NB4 (cell line): ENCODE results near the gene CCL20.

Source experiments
- MYC ChIP-seq: IDR thresholded peaks from 2 replicates; pipeline ENCODE4 v1.6.1; 2011; ENCODE audit warnings: low read depth, low read length
- POLR2A ChIP-seq: IDR thresholded peaks from 2 replicates; pipeline ENCODE4 v1.6.1; 2011; ENCODE audit warnings: mild to moderate bottlenecking; ENCODE audit not compliant: insufficient read length; ENCODE audit errors: extremely low read depth
- TF ChIP-seq, protein P1 (sequence below): IDR thresholded peaks from one replicate; pipeline ENCODE4 v1.5.1; 2012; ENCODE audit warnings: low read depth, low read length
- TF ChIP-seq, protein P2 (sequence below): IDR thresholded peaks from 2 replicates; pipeline ENCODE4 v1.6.1; 2011; ENCODE audit warnings: low read depth, low read length

DNA sequence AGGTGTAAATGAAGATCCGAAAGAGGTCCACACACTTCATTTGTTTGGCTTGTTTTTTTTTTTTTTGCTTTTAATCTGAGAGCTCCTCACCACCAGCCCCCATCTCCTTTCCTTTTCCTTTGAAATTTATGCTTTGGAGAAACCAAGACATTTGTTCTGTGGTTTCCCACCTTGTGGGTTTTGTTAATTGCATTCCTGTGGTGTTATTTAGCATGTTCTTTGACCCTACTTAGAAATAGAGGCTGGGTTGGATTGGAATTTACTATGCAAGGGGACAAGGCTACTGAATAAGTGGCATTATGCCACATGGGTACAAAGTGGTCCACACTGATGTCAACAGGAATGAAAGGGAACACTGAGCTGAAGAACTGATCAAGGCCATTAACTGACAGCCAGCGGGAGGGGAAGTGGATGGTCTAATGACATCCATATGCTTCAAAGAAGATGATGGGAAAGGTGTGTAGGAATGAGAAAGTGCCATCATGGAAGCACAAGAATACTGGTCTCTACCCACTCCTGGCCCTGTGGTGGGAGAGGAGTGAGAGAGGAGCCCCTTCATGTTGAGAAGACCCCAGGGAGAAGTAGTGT is 8.9 kb downstream of the CCL20 start:
- TF ChIP-seq, protein P1, sequence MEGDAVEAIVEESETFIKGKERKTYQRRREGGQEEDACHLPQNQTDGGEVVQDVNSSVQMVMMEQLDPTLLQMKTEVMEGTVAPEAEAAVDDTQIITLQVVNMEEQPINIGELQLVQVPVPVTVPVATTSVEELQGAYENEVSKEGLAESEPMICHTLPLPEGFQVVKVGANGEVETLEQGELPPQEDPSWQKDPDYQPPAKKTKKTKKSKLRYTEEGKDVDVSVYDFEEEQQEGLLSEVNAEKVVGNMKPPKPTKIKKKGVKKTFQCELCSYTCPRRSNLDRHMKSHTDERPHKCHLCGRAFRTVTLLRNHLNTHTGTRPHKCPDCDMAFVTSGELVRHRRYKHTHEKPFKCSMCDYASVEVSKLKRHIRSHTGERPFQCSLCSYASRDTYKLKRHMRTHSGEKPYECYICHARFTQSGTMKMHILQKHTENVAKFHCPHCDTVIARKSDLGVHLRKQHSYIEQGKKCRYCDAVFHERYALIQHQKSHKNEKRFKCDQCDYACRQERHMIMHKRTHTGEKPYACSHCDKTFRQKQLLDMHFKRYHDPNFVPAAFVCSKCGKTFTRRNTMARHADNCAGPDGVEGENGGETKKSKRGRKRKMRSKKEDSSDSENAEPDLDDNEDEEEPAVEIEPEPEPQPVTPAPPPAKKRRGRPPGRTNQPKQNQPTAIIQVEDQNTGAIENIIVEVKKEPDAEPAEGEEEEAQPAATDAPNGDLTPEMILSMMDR: no peak
- no peak for TF ChIP-seq POLR2A
- TF ChIP-seq, protein P2, sequence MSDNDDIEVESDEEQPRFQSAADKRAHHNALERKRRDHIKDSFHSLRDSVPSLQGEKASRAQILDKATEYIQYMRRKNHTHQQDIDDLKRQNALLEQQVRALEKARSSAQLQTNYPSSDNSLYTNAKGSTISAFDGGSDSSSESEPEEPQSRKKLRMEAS: no peak
- TF ChIP-seq MYC: no peak
